Body of pancreas (tissue), 4 donors: ENCODE results near the gene SOCS7. TPM values are rescaled to one million over a fixed set of nuclear protein-coding genes. Genes with fewer than 3 reads are reported as not detected.

Source experiments
- ATAC-seq: fragments of 150-250 bp; one replicate; pipeline ENCODE4 v1.9.1; 2016
- DNase-seq, 4 donors: peaks; one replicate each; pipeline ENCODE4 v3.0.0-alpha.2; 2019
- H3K27ac ChIP-seq, 4 donors: fragments of 200-600 bp; sonication (generic); 1 replicate in 3 of 4; 2 replicates in 1 of 4; pipeline versions ENCODE4 v1.5.1 to v1.6.1; 2016 to 2019; ENCODE audit warnings: mild to moderate bottlenecking in 1 of 4, mixed read lengths in 1 of 4, moderate library complexity in 1 of 4
- H3K27me3 ChIP-seq, 2 donors: fragments of 200-600 bp; sonication (generic); one replicate each; pipeline ENCODE4 v1.6.0; 2016; ENCODE audit warnings: mild to moderate bottlenecking in 1 of 2
- H3K36me3 ChIP-seq, 2 donors: fragments of 200-600 bp; sonication (generic); replicated peaks in 1 of 2; 2 replicates each; pipeline ENCODE4 v1.5.1; 2016; ENCODE audit warnings: low read depth in 2 of 2; ENCODE audit not compliant: insufficient read depth in 1 of 2
- H3K4me1 ChIP-seq: fragments of 200-600 bp; sonication (generic); one replicate; pipeline ENCODE4 v1.6.0; 2016
- H3K4me3 ChIP-seq, 2 donors: fragments of 200-600 bp; sonication (generic); 1 replicate in 1 of 2; 2 replicates in 1 of 2; pipeline ENCODE4 v1.5.1; 2016 to 2019
- H3K9me3 ChIP-seq, 3 donors: fragments of 200-600 bp; sonication (generic); 1 replicate in 2 of 3; 2 replicates in 1 of 3; pipeline ENCODE4 v1.5.1; 2016
- POLR2A ChIP-seq, 3 donors: fragments of 450-650 bp; IDR thresholded peaks; one replicate each; pipeline ENCODE4 v1.6.1; 2016; ENCODE audit warnings: antibody characterized with exemption in 3 of 3, mild to moderate bottlenecking in 2 of 3
- WGBS, 2 donors: methylation state at CpG; one replicate each; pipeline ENCODE4 v1.1.5; 2017; 5-methylcytosine and 5-hydroxymethylcytosine counted together
- intact Hi-C: fragments of 100-400 bp; cut with DNase I; formaldehyde crosslinking; loops from one replicate; pipeline ENCODE4 v1.15.1; 2023
- total RNA-seq, 2 donors: library from RNA; depleted of rRNA; stranded (reverse); fragments of >200 nt; gene quantifications; one replicate each; pipeline ENCODE4 v1.1.0, GENCODE V29; 2016
- TF ChIP-seq, protein P1 (sequence below), 7 experiments: fragments of 450-650 bp in 4 of 7; fragments of 200-600 bp in 3 of 7; sonication (generic) in 3 of 7; IDR thresholded peaks; one replicate each; pipeline ENCODE4 v1.5.1; 2016 to 2019; ENCODE audit warnings: antibody characterized with exemption in 7 of 7

The SOCS7 gene, protein sequence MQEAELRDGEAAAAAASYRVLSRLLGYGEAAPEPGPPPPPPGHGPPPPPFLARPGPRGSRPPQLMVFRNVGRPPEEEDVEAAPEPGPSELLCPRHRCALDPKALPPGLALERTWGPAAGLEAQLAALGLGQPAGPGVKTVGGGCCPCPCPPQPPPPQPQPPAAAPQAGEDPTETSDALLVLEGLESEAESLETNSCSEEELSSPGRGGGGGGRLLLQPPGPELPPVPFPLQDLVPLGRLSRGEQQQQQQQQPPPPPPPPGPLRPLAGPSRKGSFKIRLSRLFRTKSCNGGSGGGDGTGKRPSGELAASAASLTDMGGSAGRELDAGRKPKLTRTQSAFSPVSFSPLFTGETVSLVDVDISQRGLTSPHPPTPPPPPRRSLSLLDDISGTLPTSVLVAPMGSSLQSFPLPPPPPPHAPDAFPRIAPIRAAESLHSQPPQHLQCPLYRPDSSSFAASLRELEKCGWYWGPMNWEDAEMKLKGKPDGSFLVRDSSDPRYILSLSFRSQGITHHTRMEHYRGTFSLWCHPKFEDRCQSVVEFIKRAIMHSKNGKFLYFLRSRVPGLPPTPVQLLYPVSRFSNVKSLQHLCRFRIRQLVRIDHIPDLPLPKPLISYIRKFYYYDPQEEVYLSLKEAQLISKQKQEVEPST
- total RNA-seq = 10 to 100 TPM; 15.3 to 34.3 TPM

DNA sequence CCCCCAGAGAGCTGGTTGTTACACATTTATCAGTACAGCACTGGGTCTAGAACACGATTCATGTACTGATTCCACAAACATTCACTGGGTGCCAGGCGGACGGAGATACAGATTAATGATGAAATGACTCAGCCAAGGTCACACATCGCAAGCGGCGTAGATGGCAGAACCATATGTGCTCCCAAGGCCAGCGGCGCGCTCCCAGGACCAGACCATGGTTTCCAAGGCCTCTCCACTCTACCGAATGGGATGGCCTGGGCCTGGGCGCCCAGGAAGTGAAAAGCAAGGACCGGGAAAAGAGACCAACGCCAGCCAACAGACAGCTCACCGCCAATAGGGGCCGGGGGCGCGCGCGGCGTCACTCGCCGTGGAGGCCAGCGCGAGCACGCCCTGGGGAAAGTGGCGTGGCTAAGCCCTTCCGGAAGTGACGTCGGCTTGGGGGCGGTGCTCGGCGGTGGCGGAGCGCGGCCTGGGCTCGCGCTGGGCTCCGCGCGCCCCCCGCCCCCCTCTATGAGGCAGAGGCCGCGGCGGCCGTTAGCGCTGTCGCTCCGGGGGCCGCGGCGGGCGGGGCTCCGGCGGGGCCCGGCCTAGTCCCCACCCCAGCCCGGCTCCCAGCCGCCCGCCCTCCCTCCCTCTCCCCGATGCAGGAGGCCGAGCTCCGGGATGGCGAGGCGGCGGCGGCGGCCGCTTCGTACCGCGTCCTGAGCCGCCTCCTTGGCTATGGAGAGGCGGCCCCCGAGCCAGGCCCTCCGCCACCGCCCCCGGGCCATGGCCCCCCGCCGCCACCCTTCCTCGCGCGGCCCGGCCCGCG, at the start of gene SOCS7:
Gene SOCS7 (plus strand): TSS at position 433 of the 811 bp plus-strand sequence. CDS start 209 bp downstream, at position 642.
- 0 to 2% methylated on average over 12 to 47 of the region's 84 CpGs for WGBS, 2 donors
- ATAC-seq (peak; percentile 94), DNase-seq (peak; percentile 94 to 95 (median 95))
- Histone ChIP-seq H3K27me3 (no peaks in the 10 kb centered on the region), H3K36me3 (no peaks in the 10 kb centered on the region), H3K4me1 (peaks cover 35% of the 10 kb centered on the region), H3K27ac (peak within 1 kb of the TSS; percentile 74 to 93 (median 86)), H3K9me3 (no peaks in the 10 kb centered on the region), H3K4me3 (peak within 1 kb of the TSS; percentile 73 to 83)
- intact Hi-C loops = no loop called here
- TF ChIP-seq, protein P1, sequence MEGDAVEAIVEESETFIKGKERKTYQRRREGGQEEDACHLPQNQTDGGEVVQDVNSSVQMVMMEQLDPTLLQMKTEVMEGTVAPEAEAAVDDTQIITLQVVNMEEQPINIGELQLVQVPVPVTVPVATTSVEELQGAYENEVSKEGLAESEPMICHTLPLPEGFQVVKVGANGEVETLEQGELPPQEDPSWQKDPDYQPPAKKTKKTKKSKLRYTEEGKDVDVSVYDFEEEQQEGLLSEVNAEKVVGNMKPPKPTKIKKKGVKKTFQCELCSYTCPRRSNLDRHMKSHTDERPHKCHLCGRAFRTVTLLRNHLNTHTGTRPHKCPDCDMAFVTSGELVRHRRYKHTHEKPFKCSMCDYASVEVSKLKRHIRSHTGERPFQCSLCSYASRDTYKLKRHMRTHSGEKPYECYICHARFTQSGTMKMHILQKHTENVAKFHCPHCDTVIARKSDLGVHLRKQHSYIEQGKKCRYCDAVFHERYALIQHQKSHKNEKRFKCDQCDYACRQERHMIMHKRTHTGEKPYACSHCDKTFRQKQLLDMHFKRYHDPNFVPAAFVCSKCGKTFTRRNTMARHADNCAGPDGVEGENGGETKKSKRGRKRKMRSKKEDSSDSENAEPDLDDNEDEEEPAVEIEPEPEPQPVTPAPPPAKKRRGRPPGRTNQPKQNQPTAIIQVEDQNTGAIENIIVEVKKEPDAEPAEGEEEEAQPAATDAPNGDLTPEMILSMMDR (IDR thresholded peaks at IDR 0.05) = peak in 1 of 7 experiments; percentile 10
- peak; percentile 67 to 92 (median 90) for TF ChIP-seq POLR2A (IDR thresholded peaks at IDR 0.05)

DNA sequence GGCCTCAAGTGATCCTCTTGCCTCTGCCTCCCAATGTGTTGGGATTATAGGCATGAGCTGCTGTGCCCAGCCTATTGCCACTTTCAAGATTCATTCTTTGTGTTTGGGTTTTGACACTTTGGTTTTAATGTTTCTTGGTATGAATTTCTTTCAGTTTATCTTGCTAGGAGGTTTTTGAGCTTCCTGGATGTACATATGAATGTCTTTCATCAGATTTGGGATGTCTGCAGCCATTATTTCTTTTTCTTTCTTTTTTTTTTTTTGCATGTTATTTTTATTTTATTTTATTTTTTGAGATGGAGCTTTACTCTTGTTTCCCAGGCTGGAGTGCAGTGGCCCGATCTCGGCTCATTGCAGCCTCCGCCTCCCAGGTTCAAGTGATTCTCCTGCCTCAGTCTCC, 36.1 kb upstream of the SOCS7 start:
- no peaks in the 10 kb centered on the region for H3K9me3 ChIP-seq
- H3K27ac ChIP-seq = no peak overlapping the region
- intact Hi-C loops = no loop called here
- TF ChIP-seq, protein P1 (IDR thresholded peaks at IDR 0.05) = no peak
- TF ChIP-seq POLR2A (IDR thresholded peaks at IDR 0.05) = no peak
- ATAC-seq = no peak
- 64 to 67% methylated on average over 3 of the region's 3 CpGs for WGBS, 2 donors
- H3K36me3 ChIP-seq = peaks cover 0 to 2% of the 10 kb centered on the region in 2 donors
- H3K27me3 ChIP-seq = no peaks in the 10 kb centered on the region
- no peak for DNase-seq
- H3K4me3 ChIP-seq = no peak overlapping the region
- no peaks in the 10 kb centered on the region for H3K4me1 ChIP-seq

DNA sequence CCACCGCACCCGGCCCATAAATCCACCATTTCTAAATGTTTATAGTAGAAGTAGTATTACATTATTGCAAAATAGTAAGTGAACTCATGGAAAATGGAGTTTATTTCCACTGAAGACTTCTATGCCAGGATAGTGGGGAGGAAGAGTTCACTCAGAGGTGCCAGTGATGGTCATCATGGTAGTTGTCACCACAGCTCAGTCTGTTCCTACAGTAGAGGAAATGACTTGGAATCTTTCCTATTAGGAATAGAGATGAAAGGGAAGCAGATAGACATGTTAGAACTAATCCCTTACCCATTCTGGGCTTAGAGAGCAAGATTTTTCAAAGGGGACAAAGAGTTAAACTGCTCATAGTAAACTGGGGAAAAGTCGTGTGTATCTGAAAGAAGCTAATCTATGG, 34.6 kb upstream of the SOCS7 start:
- H3K27ac ChIP-seq = no peak overlapping the region
- no peaks in the 10 kb centered on the region for H3K27me3 ChIP-seq
- H3K36me3 ChIP-seq = peaks cover 0 to 3% of the 10 kb centered on the region in 2 donors
- H3K4me3 ChIP-seq = no peak overlapping the region
- TF ChIP-seq, protein P1 (IDR thresholded peaks at IDR 0.05) = no peak
- no peak for TF ChIP-seq POLR2A (IDR thresholded peaks at IDR 0.05)
- 76 to 77% methylated on average over 3 of the region's 3 CpGs for WGBS, 2 donors
- no peaks in the 10 kb centered on the region for H3K9me3 ChIP-seq
- no peak for DNase-seq
- H3K4me1 ChIP-seq = no peaks in the 10 kb centered on the region
- intact Hi-C loops = no loop called here
- ATAC-seq = no peak

DNA sequence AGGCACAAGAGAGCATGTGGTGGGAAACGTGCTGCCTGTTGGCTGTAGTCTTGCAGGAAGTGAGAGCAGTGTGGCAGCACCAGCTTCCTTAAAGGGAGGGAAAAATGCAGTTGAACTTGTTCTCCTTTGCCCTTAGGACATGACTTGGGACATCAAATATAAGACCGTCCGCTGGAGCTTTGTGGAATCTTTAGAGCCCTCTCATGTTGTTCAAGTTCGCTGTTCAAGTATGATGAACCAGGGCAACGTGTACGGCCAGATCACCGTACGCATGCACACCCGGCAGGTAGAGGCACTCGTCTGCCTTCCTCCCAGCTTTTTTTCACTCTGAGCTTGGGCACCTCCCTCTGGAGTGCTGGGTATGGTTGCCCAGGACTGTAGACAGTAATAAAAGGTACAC, 31.2 kb upstream of the SOCS7 start:
- Histone ChIP-seq H3K36me3 (peaks cover 0 to 2% of the 10 kb centered on the region in 2 donors), H3K4me3 (no peak overlapping the region), H3K4me1 (no peaks in the 10 kb centered on the region), H3K27ac (no peak overlapping the region), H3K9me3 (no peaks in the 10 kb centered on the region), H3K27me3 (no peaks in the 10 kb centered on the region)
- no peak for DNase-seq
- no peak for ATAC-seq
- TF ChIP-seq, protein P1 (IDR thresholded peaks at IDR 0.05) = no peak
- no peak for TF ChIP-seq POLR2A (IDR thresholded peaks at IDR 0.05)
- intact Hi-C loops = no loop called here
- WGBS, 2 donors = 84 to 86% methylated on average over 10 of the region's 10 CpGs
